Measurements from ENCODE around the gene NHLH1.

NHLH1 gene

DNA sequence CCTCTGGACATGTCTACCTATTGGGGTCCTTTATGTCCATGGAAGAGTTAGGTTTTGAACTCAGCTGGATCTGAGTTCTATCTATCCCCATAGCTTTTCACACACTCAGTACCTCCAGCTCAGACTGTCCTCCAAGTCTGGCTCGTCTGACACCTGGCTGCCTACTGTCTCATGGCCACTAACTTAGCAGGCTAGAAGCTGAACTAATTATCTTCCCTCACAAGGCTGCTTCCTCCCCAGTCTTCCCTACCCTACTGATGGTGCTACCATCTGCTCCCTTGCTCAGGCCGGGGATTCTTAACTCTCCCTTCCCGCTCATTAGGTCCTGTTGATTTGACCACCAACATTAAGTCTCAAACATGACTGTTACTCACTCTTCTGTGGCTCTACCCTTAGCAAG is 46.8 kb downstream of the NHLH1 start:
- no peak for DNase-seq

DNA sequence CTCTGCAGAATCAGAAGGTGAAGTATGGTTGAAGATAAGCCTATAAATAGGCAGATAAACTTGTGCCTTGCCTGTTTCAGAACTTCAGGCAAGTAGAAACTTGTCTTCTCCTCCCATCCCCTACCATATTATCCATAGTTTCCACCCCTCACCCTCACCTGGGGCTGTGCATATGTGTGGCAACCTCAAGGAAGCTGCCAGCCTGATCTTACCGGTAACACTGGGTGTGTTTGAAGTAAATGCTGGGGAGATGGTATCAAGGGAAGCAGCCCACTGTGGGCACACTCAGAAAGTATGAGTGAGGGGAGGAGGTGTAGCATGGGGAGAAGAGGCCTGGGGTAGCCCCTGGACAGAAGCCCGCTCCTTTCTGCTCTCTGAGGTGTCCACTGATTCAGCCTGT is 48.0 kb downstream of the NHLH1 start:
- no peak for DNase-seq

DNA sequence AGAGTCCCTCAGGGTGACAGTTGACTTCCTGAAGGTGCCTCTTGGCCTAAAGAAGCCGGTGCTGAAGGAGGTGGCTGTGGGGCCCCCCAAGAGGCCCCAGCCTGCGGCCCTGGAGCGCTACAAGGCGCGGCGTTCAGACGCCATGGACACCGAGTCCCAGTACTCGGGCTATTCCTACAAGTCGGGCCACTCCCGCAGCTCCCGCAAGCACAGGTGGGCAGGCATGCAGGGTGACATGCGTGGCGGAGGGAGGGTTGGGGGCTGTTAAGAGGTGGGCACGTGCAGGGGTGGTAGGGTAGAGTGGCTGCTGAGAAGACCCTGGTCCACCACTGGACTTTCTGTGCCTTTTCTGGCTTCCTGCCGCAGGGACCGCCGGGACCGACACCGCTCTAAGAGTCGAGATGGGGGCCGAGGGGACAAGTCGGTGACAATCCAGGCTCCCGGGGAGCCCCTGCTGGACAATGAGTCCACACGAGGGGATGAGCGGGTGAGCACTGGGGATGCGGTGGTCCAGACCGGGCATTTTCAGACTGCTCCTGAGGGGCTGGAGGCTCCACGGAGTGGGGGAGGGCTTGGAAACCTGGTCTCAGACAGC is 48.9 kb downstream of the NHLH1 start:
- DNase-seq, result no peak

DNA sequence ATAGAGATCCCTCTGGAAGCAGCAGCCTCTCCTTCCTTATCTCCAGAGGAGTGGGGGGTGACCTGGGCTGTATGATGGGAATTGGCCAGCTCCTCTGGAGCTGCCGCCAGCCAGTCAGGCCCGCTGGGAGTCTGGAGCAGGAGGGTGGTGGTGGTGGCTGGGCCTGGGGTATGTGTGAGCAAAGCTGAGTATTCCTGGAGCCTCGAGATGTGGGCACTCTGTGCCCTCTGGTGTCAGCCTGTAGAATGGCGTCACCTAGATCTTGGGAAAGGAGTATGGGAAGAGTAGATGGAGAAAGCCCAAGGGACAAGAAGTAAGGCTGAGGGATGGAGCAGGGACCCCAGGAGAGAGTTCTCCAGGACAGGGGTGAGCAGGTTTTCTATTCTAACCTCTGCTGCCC is 49.5 kb downstream of the NHLH1 start:
- DNase-seq, result no peak

DNA sequence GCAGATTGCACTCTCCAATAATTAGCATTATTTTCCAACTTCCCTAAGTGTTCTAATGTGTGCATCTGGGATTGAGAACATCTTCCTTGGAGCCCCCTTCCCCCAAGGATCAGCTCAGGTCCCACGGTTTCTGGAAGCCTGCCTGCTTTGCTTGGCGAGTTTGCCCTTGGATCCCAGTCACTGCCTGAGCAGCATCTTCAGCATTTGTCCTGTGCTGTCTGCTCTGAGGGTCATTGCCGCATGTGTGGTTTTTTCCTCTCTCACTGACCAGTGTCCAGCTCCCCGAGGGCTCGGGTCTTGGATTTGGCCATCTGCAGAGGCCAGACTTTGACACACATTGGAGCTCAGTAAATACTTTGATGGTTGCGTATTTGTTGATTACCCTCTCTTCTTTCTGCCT is 51.6 kb downstream of the NHLH1 start:
- DNase-seq, result no peak

DNA sequence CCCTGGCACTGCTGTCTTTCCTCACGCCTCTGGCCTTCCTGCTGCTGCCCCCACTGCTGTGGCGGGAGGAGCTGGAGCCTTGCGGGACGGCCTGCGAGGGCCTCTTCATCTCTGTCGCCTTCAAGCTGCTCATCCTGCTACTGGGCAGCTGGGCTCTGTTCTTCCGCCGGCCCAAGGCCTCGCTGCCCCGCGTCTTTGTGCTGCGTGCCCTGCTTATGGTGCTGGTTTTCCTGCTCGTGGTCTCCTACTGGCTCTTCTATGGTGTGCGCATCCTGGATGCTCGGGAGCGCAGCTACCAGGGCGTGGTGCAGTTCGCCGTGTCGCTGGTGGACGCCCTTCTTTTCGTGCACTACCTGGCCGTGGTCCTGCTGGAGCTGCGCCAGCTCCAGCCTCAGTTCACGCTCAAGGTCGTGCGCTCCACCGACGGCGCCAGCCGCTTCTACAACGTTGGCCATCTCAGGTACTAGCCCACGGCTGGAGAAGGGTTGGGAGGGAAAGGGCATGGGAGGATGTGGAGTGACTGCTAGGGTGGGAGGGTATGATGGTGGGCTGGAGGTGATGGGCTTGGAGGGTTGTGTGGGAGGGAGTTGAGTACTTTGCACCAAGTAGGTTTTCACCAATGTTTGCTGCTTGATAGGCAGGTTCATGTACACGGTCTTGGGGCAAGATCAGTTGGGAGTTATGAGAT is 52.4 kb downstream of the NHLH1 start:
- no peak for DNase-seq

DNA sequence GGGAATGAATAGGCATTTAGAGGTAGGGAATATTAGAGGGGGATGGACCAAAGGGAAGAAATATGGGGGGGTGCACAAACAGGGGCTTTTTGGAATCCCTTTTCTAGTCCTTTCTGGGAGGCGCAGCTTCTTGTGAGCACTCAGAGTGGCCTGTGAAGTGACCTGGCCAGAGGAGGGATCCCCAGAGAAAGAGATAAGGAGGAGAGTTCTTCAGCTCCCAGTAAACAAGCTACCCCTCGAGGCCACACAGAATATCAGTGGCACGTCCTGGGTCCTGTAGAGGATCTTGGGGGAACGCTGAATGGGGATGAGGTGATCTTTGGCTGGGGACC is 52.9 kb downstream of the NHLH1 start:
- no peak for DNase-seq

DNA sequence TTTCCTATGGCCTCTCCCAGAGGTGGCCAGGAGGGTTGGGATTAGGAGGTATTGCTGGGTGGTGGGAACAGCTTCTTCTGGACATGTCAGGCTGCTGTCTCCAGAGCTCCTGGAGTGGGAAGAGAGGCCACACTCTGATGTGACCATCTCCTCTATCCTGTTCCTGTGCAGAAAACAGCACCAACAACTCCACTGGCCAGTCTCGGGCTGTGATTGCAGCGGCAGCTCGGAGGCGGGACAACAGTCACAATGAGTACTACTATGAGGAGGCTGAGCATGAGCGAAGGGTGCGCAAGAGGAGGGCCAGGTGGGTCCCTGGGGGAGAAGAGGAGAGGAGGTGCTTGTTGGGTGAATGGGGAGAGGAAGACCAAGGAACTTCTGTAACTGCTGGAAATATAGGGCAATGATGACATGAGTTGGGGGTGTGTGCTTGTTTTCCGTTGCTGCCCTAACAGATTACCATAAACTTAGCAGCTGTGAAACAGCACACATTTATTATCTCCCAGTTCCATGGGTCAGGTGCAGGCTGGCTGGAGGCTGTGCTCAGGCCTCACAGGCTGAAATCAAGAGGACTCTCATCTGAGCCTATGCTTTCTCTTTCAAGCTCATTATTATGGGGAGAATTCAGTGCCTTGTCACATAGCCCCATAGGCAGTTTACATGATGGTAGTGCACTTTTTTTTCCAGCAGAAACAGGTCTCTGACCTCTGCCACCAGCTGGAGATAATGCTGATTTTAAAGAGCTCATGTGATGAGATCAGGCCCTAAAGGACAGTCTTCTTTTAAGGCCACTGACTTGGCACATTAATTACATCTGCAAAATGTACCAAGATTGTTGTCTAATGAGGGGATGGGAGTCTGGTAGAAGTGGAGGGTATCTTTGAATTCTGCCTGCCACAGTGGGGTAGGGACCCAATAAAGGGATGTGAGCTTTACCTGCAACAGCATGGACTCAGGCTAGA is 54.3 kb downstream of the NHLH1 start:
- no peak for DNase-seq

DNA sequence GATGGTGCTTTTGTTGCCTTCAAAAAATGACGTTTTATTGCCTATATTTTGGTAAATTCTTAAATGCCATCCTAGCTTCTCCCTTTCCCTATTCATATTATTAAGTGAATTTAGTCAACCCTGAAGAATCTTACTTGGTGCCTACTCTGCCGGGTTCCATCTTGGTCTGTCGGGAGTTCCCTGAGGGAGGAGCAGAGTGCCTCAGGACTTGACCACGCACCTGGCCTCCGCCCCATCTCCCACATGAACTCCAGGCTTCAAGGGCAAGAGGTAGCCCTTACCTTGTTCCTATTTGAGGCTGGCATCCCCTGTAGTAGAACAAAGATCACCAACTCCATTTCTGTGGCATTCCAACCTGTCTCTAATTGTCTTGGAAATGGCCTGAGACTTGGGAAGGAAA is 55.0 kb downstream of the NHLH1 start:
- DNase-seq, result no peak

All from activated CD4-positive, alpha-beta T cell treated with anti-CD3 and anti-CD28 coated beads for 4 hours (primary cell).